PC-3 (cell line): ENCODE results near the gene COLEC12.

Source experiments
- CTCF ChIP-seq: fragments of 300-600 bp; sonication (generic); conservative IDR thresholded peaks from 2 replicates; pipeline ENCODE4 v1.5.1; 2017; ENCODE audit warnings: antibody characterized with exemption, low read depth, mild to moderate bottlenecking, low read length
- EZH2phosphoT487 ChIP-seq: fragments of 300-600 bp; sonication (generic); IDR thresholded peaks from 2 replicates; pipeline ENCODE4 v1.6.1; 2018; ENCODE audit warnings: mild to moderate bottlenecking, antibody characterized with exemption, low read length, borderline replicate concordance

DNA sequence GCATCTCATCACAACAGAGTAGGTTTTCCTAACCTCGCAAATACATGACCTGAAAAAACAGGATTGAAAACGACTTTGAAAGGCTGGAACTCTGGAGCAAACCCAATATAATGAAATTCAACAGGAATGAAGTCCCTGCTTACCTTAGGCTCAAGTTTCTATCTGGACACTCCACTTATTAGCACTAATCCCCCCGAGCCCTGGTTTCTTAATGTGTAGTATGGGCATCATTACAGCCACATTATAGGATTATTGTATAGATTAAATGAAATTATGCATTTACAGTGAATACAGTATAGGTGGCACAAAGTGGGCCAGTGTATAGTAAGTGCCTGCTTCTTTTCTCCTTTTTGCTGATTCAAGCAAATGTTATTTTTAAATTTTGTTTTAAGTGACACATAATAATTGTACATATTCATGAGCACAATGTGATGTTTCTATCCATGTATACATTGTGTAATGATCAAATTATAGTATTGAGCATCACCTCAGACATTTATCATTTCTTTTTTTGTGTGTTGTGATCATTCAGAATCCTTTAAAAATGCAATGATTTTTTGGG is 118.0 kb downstream of the COLEC12 start:
- TF ChIP-seq CTCF: no peak
- TF ChIP-seq EZH2phosphoT487: no peak
